OCI-LY1 (cell line): ENCODE data around the gene STRN4.
A peak's percentile ranks its signal among the peaks of the same experiment; 100 is the strongest.

ENCODE experiments used
- H2AFZ ChIP-seq: fragments of 200-600 bp; sonication (generic), shearing (Covaris generic); 2 replicates; pipeline ENCODE4 v1.6.0; 2014; ENCODE audit warnings: antibody characterized with exemption, mild to moderate bottlenecking, low read length
- H3F3A ChIP-seq: fragments of 200-600 bp; sonication (generic), shearing (Covaris generic); 2 replicates; pipeline ENCODE4 v1.6.0; 2014; ENCODE audit warnings: mild to moderate bottlenecking, antibody characterized with exemption, low read length, moderate library complexity; ENCODE audit not compliant: insufficient read depth
- H3K27ac ChIP-seq: fragments of 200-600 bp; sonication (generic); 2 replicates; pipeline ENCODE4 v1.5.1; 2014; ENCODE audit warnings: low read length, mixed run types, mild to moderate bottlenecking, low read depth; ENCODE audit not compliant: poor library complexity, severe bottlenecking
- H3K27me3 ChIP-seq: fragments of 200-600 bp; sonication (generic); 2 replicates; pipeline ENCODE4 v1.6.0; 2014; ENCODE audit warnings: antibody characterized with exemption, mild to moderate bottlenecking, low read length, moderate library complexity; ENCODE audit not compliant: insufficient read depth
- H3K36me3 ChIP-seq: fragments of 200-600 bp; sonication (generic); 2 replicates; pipeline ENCODE4 v1.6.1; 2014; ENCODE audit warnings: mild to moderate bottlenecking, antibody characterized with exemption, low read length, moderate library complexity, mixed read lengths; ENCODE audit not compliant: insufficient read depth
- H3K4me1 ChIP-seq: fragments of 200-600 bp; sonication (generic); 2 replicates; pipeline ENCODE4 v1.5.1; 2014; ENCODE audit warnings: mild to moderate bottlenecking, low read length, moderate library complexity; ENCODE audit not compliant: insufficient read depth, severe bottlenecking
- H3K4me2 ChIP-seq: fragments of 200-600 bp; sonication (generic), shearing (Covaris generic); 2 replicates; pipeline ENCODE4 v1.6.1; 2014; ENCODE audit warnings: low read length
- H3K4me3 ChIP-seq: fragments of 200-600 bp; sonication (generic); 2 replicates; pipeline ENCODE4 v1.5.1; 2014; ENCODE audit warnings: low read length, low read depth, mild to moderate bottlenecking, mixed read lengths; ENCODE audit not compliant: poor library complexity, severe bottlenecking
- H3K79me2 ChIP-seq: fragments of 200-600 bp; shearing (Covaris generic); 2 replicates; pipeline ENCODE4 v1.6.1; 2016; ENCODE audit warnings: mixed run types, low read length, mixed read lengths; ENCODE audit not compliant: insufficient read depth
- H3K9ac ChIP-seq: fragments of 200-600 bp; sonication (generic), shearing (Covaris generic); 2 replicates; pipeline ENCODE4 v1.6.1; 2014; ENCODE audit warnings: mild to moderate bottlenecking, low read length, mixed read lengths
- H3K9me2 ChIP-seq: fragments of 200-600 bp; sonication (generic), shearing (Covaris generic); 2 replicates; pipeline ENCODE4 v1.6.1; 2014; ENCODE audit warnings: low read depth, mild to moderate bottlenecking, low read length, mixed read lengths
- H3K9me3 ChIP-seq: fragments of 200-600 bp; shearing (Covaris generic); 2 replicates; pipeline ENCODE4 v1.6.1; 2014; ENCODE audit warnings: low read length, mixed read lengths
- H4K20me1 ChIP-seq: fragments of 200-600 bp; sonication (generic), shearing (Covaris generic); 2 replicates; pipeline ENCODE4 v1.6.0; 2016; ENCODE audit warnings: mild to moderate bottlenecking, low read length; ENCODE audit not compliant: insufficient read depth
- EZH2 ChIP-seq: fragments of 200-600 bp; sonication (generic), shearing (Covaris generic); IDR thresholded peaks from 2 replicates; pipeline ENCODE4 v1.8.0; 2017; ENCODE audit warnings: borderline replicate concordance, mixed run types, mild to moderate bottlenecking, antibody characterized with exemption, low read length, moderate library complexity, mixed read lengths
- TF ChIP-seq, protein P1 (sequence below): fragments of 200-600 bp; sonication (generic), shearing (Covaris generic); IDR thresholded peaks from 2 replicates; pipeline ENCODE4 v1.5.1; 2017; ENCODE audit warnings: mild to moderate bottlenecking, antibody characterized with exemption, low read length, moderate library complexity, mixed read lengths

The STRN4 gene

DNA sequence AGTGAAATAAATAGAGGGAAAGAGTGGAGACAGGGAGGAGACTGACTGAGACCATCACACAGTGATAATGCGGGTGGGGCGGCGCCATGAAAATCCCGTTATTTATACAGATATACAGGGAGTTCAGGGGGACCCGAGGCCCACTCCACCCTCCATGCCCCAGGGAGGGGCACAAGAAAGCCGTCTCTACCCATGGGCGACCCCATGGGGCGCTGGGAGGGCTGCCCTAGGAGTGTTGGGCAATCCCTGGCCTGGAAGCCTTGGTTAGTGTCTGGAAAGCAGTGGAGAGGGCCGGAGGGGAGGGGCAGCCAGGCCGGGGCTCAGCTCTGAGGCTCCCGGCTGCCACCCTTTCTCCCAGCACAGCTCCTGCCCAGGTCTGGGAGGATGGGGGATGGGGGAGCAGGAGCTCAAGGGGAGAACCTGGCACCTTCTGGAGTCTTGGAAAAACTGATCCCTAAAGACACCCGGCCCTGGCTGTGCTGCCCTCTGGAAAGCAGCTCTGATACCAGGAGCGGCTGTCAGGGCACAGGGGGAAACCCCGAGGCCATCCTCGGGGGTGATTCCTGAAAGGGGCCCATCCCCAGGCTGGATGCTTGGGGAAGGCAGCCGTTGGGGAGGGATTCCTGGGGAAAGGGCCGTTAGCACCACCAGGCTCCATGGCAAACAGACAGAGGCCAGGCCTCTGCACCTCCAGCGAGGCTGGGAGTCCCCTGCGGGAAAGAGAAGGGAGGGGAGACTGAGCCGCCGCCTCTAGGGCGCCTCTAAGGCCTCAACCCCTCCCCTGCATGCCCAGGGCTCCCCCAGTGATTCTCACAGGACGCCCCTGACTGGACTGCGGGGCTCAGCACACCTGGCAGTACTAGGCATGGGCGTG is 26.4 kb downstream of the STRN4 start:
- peak overlapping the region; percentile 82 for H3K27ac ChIP-seq

DNA sequence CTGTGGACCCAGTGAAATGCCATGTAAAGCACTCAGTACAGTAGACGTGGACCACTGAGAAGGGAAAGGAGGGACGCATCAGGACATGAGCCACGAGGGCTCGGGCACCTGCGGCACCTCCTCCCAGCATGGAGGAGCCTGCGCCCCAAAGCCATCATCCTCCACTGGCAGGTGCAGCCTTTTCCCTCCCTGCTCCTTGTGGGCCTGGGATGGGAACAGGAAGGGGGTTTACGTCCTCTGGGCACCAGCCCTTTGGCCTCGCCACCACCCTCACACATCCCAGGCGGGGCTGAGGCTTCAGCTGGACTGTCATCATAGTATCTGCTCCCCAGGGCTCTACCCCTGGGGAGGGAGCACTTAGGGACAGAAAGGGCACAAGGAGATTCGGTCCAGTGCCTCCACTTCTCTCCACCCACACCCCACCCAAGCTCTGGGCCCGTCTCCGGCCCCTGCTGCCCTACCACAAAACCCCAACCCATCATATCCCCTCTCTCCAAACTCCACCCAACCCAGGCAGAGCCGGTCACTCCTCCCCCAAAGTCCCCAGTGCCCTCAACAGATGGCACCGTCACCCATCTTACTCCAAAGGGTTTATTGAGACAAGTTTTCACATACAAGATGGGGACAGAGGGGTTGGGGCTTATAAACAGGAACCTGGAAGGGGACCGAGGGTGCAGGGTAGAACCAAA is 27.2 kb downstream of the STRN4 start:
- TF ChIP-seq EZH2, result no peak
- TF ChIP-seq, protein P1, sequence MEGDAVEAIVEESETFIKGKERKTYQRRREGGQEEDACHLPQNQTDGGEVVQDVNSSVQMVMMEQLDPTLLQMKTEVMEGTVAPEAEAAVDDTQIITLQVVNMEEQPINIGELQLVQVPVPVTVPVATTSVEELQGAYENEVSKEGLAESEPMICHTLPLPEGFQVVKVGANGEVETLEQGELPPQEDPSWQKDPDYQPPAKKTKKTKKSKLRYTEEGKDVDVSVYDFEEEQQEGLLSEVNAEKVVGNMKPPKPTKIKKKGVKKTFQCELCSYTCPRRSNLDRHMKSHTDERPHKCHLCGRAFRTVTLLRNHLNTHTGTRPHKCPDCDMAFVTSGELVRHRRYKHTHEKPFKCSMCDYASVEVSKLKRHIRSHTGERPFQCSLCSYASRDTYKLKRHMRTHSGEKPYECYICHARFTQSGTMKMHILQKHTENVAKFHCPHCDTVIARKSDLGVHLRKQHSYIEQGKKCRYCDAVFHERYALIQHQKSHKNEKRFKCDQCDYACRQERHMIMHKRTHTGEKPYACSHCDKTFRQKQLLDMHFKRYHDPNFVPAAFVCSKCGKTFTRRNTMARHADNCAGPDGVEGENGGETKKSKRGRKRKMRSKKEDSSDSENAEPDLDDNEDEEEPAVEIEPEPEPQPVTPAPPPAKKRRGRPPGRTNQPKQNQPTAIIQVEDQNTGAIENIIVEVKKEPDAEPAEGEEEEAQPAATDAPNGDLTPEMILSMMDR, result no peak
- H3K4me2 ChIP-seq, result peak overlapping the region; percentile 97; the same call in 1 of the 2 replicates
- 0 out of 2 replicates have a peak, but pooled peaks cover 5% of the 10 kb centered on the region for H3F3A ChIP-seq
- no peaks in the 10 kb centered on the region for H3K9me2 ChIP-seq
- no peaks in the 10 kb centered on the region for H3K27me3 ChIP-seq
- no peak overlapping the region for H2AFZ ChIP-seq
- peak overlapping the region; percentile 29; the same call in 1 of the 2 replicates for H3K9ac ChIP-seq
- no peaks in the 10 kb centered on the region for H4K20me1 ChIP-seq
- peak overlapping the region; percentile 82 for H3K27ac ChIP-seq
- no peaks in the 10 kb centered on the region for H3K9me3 ChIP-seq
- H3K4me1 ChIP-seq, result peaks cover 77% of the 10 kb centered on the region
- H3K36me3 ChIP-seq, result peaks cover 39% of the 10 kb centered on the region; the same call in 1 of the 2 replicates
- H3K79me2 ChIP-seq, result no peaks in the 10 kb centered on the region
- H3K4me3 ChIP-seq, result no peak overlapping the region

More for the DNA sequence above, 26.4 kb downstream of the STRN4 start:
- Histone ChIP-seq H3K4me2 (peak overlapping the region; percentile 97; the same call in 1 of the 2 replicates), H3K4me1 (peaks cover 72% of the 10 kb centered on the region), H3F3A (0 out of 2 replicates have a peak, but pooled peaks cover 5% of the 10 kb centered on the region), H3K9me3 (no peaks in the 10 kb centered on the region), H3K27me3 (no peaks in the 10 kb centered on the region), H3K9ac (peak overlapping the region; percentile 29; the same call in 1 of the 2 replicates), H3K9me2 (no peaks in the 10 kb centered on the region), H4K20me1 (no peaks in the 10 kb centered on the region), H3K4me3 (no peak overlapping the region), H3K36me3 (peaks cover 47% of the 10 kb centered on the region; the same call in 1 of the 2 replicates), H2AFZ (no peak overlapping the region), H3K79me2 (no peaks in the 10 kb centered on the region)
- no peak for TF ChIP-seq EZH2
- TF ChIP-seq, protein P1, result no peak

DNA sequence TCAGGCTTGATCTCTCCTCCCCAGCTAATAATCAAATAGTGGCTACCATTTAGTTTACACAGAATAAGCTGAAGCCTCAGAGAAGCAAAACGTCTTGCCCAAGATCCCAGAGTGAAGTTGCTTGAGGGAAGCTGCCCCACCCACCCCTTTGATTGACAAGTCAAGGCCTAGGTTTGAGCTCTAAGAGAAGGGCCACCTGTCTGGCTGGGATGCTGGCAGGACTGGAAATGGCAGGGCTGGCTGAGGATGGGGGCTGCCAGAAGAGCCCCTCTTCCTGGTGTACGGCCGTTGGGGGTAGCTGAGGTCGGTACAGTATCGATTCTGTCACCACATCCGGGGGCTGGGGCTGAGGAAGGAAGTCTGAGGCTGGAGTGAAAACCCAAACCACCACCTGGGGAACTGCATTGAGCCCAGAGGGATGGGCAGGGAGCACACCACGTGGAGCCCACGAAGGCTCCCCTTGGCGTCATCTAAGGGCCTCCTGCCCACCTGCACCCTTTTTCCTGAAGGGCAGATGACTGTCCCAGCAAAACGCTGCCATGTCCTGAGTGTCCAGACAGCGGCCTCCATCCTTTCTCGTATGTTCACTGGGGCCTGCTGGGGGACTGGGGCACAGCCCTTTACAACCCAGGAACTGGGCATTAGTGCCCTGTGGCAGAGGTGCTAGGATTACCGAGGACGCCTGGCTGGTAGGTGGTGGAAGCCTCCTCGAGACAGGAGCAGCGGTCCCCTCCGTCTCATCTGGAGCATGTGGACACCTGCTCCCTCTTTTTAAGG is 27.9 kb downstream of the STRN4 start:
- Histone ChIP-seq H3K9ac (peak overlapping the region; percentile 87; the same call in 1 of the 2 replicates), H3F3A (0 out of 2 replicates have a peak, but pooled peaks cover 5% of the 10 kb centered on the region), H3K9me2 (no peaks in the 10 kb centered on the region), H3K4me1 (peaks cover 78% of the 10 kb centered on the region), H4K20me1 (no peaks in the 10 kb centered on the region), H3K27me3 (no peaks in the 10 kb centered on the region), H2AFZ (no peak overlapping the region), H3K79me2 (no peaks in the 10 kb centered on the region), H3K36me3 (peaks cover 33% of the 10 kb centered on the region; the same call in 1 of the 2 replicates), H3K4me3 (peak overlapping the region; percentile 89), H3K9me3 (no peaks in the 10 kb centered on the region), H3K4me2 (peak overlapping the region; percentile 97), H3K27ac (peak overlapping the region; percentile 82)
- TF ChIP-seq, protein P1, result no peak
- no peak for TF ChIP-seq EZH2
